GM19324 (cell line): Measurements from ENCODE around the gene IRF4.

ENCODE experiments used
- ATAC-seq: cut with Tn5 transposase; IDR thresholded peaks from one replicate; pipeline ENCODE4 v1.9.1; 2021; ENCODE audit warnings: mild to moderate bottlenecking, moderate library complexity; ENCODE audit not compliant: unreplicated experiment, low FRiP score

The IRF4 gene

DNA sequence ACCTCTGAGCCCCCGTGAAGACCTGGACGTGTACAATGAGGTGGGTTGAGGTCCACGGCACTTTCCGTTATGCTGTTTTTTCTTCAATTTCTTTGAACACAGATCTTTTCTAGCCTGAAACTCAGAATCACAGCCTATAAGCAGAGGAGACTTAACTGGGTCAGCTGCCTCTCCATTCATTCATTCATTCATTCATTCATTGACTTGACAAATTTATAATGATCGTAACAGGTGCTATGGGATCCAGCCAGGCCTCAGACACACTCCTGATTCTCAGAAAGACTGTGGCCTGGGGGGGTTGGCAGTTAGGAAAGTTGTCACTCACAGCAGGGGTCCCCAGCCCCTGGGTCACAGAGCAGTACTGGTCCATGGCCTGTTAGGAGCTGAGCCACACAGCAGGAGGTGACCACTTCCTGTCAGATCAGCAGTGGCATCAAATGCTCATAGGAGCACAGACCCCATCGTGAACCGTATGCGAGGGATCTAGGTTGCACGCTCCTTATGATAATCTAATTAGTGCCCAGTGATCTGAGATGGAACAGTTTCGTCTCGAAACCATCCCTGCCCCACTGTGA is 38.6 kb upstream of the IRF4 start:
- no peak for ATAC-seq

GRCh38 chr6:353642-354614 is 37.6 kb upstream of the IRF4 start:
- ATAC-seq = no peak

GRCh38 chr6:354631-355280 is 36.8 kb upstream of the IRF4 start:
- no peak for ATAC-seq

GRCh38 chr6:355373-356208 is 36.0 kb upstream of the IRF4 start:
- ATAC-seq = no peak

GRCh38 chr6:356828-357251 is 34.7 kb upstream of the IRF4 start:
- peak; percentile 46 for ATAC-seq

- ATAC-seq = no peak
Observed at GRCh38 chr6:357261-357790, 34.2 kb upstream of the IRF4 start.

DNA sequence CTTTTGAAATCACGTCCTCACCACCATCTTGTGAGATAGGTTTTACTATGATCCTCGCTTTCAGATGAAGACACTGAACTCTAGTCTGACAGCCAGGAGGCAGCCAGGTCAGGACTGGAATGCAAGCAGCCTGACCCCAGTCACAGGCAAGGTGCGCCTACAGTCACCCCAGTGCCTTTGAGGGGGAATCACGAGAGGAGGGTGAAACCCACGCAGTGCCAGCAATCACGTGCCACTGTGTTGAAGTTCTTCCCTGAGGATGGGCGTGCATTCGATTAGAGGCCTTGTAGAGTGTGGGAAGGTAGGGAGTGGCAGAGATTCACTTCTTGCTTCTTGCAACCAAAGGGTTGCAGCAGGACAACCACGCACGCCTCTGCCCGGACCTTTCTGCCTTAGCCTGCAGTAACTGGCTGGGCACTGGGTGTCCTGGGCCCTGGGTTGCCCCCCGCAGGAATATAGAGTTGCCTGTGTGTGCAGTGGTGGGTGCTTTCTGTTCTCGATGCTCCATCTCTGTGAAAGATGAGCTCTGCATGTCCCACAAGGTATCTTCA is 33.7 kb upstream of the IRF4 start:
- ATAC-seq = no peak

GRCh38 chr6:358432-358831 is 33.1 kb upstream of the IRF4 start:
- no peak for ATAC-seq

DNA sequence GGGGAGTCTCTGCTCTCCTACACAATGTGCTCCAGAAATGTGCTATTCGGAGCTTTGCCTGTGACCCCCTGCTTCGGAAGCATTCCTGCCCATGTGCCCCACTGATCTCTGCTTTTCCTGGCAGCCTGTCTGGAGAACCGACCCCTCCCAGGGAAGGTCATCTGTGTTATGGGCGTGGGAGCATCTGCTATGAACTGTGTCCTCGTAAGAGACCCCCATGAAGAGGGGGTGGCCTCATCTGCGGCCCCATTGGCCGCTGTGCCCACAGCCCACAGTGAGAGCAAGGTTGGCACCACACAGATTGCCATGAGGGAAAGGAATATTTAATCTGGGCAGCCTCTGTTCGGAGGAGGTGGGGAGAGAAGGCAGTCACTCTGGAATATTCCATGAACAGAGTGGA is 32.7 kb upstream of the IRF4 start:
- ATAC-seq = no peak

- no peak for ATAC-seq
Observed at GRCh38 chr6:359261-360035, 32.1 kb upstream of the IRF4 start.

GRCh38 chr6:360349-360748 is 31.2 kb upstream of the IRF4 start:
- ATAC-seq = no peak

DNA sequence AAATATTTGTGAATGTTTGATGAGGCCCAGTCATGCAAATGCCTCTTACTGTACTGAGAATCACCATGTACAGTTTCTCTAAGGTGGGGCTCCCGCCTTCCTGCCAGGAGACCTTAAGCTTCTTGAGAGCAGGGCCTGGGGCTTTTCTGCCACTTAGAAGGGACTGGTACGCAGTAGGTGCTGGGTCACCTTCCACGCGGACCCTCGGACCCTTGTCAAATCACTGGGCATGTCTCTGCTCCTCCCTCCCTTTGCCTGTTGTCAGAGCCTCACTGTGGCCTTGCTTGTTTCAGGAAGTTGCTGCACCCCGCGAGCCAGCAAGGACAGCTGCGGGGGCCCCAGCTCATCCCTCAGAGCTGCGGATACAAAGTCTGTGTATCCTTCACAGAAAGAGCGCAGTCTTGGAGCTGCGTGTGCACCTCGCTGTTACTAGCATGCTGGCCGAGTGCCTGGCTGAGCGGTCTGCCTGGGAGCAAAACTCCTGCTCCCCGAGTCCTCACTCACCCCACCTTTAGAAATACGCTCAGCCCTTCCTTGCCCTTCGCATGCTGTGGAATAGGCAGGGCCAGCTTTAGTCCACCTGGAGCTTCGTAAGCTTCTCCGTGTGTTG is 30.7 kb upstream of the IRF4 start:
- no peak for ATAC-seq

- no peak for ATAC-seq
Observed at GRCh38 chr6:361411-362132, 30.0 kb upstream of the IRF4 start.

DNA sequence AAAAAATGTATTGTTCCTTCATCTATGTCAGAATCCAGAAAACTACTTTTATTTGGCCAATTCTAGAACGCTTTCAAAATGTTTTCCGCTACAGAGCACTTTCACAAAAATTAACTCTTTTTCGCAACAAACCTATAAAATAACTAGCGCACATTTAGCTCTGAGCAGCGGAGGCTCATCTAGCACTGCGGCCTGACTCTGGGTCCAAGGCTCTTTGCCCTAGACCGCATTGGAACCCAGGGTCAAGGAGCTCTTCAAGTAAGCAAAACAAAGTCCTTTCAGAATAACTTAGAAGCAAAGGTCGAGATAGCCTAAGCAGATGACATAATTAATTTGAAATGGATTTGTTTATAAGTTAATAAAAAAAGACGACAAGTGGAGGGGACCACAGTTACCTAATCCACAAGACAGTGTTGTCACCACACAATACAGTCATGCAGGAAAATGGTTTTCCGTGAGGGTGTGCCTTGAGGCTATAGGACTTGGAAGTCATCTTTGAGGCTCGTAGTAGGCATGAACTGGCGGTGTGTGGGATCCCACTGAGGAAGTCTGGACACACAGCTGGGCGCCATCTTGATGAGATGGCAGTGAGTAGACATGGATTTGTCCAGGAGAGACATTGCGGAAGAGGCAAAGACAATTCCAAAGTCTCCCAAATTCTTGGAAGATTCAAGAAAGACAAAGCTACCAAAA is 29.2 kb upstream of the IRF4 start:
- no peak for ATAC-seq

GRCh38 chr6:362924-363249 is 28.7 kb upstream of the IRF4 start:
- ATAC-seq = no peak

- ATAC-seq = no peak
Observed at GRCh38 chr6:363291-363690, 28.3 kb upstream of the IRF4 start.

DNA sequence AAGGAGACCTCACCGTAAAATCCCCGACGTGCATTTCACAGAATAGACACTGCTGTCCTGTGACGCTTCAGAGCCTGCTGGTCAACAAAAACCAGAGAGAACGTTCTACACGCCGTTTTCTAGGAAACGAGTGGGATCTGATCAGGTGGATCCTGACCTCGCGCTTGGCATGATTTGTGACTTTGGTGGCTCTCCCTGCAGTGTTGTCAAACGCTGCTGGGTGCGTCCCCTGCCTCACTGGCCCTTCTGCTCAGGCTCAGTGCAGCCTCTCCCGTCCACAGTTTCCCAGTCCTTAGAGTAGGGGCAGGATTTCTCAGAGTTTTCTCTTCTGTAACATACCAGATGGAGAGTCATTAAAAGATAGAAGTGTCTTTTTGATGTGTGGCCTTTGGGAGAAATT is 27.6 kb upstream of the IRF4 start:
- ATAC-seq = no peak
